GM12892 (cell line): ENCODE results near the gene SPG11.
"Not testable (repeated sequence)": the region's sequence is repeated elsewhere in the genome, so short reads cannot be mapped to it uniquely, and the experiment has no call there.

Experiments used
- DNase-seq: peaks from one replicate; pipeline ENCODE4 v3.0.0; 2011; ENCODE audit not compliant: insufficient read length
- FAIRE-seq: peaks from 2 replicates; lab custom pipeline; 2011; peaks lifted over from hg19 to GRCh38; lab: Jason Lieb, UNC
- POLR2A ChIP-seq: IDR thresholded peaks from 2 replicates; pipeline ENCODE4 v1.6.1; 2011; ENCODE audit warnings: low read depth, low read length, control low read depth
- POLR2AphosphoS5 ChIP-seq: IDR thresholded peaks from 2 replicates; pipeline ENCODE4 v1.6.1; 2011; ENCODE audit warnings: low read depth, low read length, control low read depth
- TAF1 ChIP-seq: IDR thresholded peaks from 2 replicates; pipeline ENCODE4 v1.6.1; 2011; ENCODE audit warnings: low read depth, mild to moderate bottlenecking, control low read depth, low read length, borderline replicate concordance

The SPG11 gene

DNA sequence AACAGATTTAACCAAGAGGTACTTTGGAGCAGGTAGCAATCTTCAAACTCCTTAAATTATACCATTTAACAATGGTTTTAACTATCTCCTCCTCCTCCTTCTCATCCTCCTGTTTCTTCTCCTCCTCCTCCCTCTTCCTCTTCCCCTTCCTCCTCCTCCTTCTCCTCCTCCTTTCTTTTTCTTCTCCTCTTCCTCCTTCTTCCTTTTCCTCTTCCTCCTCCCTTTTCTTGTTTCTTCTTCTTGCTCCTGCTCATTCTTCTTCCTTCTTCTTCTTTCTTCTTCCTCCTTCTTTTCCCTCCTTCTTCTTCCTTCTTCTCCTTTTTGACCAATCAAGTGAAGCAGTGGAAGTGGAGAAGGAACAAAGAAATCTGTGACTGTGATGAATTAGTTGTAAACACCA, 33.6 kb upstream of the SPG11 start:
- TF ChIP-seq POLR2A: no peak
- TF ChIP-seq POLR2AphosphoS5: no peak
- no peak for TF ChIP-seq TAF1
- FAIRE-seq: no peak

DNA sequence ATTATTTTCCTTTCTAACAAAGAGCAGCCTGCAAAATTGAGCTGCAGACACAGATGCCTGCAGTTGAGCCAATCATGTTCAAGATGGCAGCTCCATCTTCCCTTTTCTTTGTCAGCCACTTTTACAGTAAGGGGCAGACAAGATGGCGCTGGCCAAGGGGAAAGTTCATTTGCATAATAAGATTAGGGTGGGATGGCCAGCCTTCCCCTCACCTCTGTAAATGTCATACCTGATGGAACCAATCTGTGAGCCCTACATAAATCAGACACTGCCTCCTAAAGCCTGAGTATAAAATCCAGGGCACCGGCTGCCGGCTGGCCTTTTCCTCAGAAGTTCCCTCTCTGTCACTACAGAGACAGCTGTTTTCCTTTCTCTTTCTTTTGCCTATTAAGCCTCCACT, 31.8 kb upstream of the SPG11 start:
- FAIRE-seq: no peak
- TF ChIP-seq POLR2A (no peak), POLR2AphosphoS5 (no peak), TAF1 (no peak)
- no peak for DNase-seq

More for the DNA sequence above, 33.6 kb upstream of the SPG11 start:
- no peak for DNase-seq

GRCh38 chr15:44694416-44694815, 31.0 kb upstream of the SPG11 start:
- no peak for FAIRE-seq
- no peak for DNase-seq
- no peak for TF ChIP-seq POLR2AphosphoS5
- no peak for TF ChIP-seq TAF1
- TF ChIP-seq POLR2A: no peak

GRCh38 chr15:44692659-44693058, 29.2 kb upstream of the SPG11 start:
- DNase-seq: no peak
- TF ChIP-seq POLR2AphosphoS5 (no peak), POLR2A (no peak), TAF1 (no peak)
- FAIRE-seq: peak; percentile 50

- DNase-seq, FAIRE-seq: not testable (repeated sequence)
Observed at GRCh38 chr15:44690245-44690644, 26.8 kb upstream of the SPG11 start.

- not testable (repeated sequence) for FAIRE-seq, DNase-seq
Observed at GRCh38 chr15:44689318-44689717, 25.9 kb upstream of the SPG11 start.

GRCh38 chr15:44682809-44683682, 19.6 kb upstream of the SPG11 start:
- FAIRE-seq: peak; percentile 60
- peak; percentile 13; the same call in 1 of the 2 replicates for TF ChIP-seq POLR2A
- DNase-seq: not testable (repeated sequence)

- TF ChIP-seq POLR2AphosphoS5 (no peak), POLR2A (no peak), TAF1 (no peak)
- peak; percentile 54 for FAIRE-seq
- DNase-seq: no peak
Observed at GRCh38 chr15:44682211-44682610, 18.7 kb upstream of the SPG11 start.

GRCh38 chr15:44676676-44677075, 13.2 kb upstream of the SPG11 start:
- FAIRE-seq (no peak), DNase-seq (no peak)
- no peak for TF ChIP-seq TAF1
- TF ChIP-seq POLR2AphosphoS5: no peak
- TF ChIP-seq POLR2A: no peak

DNA sequence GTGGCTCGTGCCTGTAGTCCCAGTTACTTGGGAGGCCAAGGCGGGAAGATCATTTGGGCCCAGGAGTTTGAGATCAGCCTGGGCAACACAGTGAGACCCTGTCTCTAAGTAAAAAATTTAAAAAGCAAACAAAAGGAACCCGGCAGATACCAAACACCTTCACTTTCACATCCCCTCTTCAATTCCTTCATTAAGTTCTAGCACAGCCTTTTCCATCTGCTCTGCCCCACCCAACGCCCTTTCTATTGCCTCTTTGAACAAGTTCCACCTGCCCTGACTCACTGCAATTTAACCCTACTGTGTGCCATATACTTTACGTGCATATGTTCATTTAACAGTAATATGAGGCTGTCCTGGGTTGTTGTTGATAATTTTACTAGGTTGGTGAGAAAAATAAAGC, 12.4 kb upstream of the SPG11 start:
- TF ChIP-seq POLR2AphosphoS5 (no peak), POLR2A (no peak)
- no peak for FAIRE-seq
- no peak for DNase-seq

- no peak for DNase-seq
- no peak for TF ChIP-seq POLR2A
- TF ChIP-seq POLR2AphosphoS5: no peak
- TF ChIP-seq TAF1: no peak
- no peak for FAIRE-seq
Observed at GRCh38 chr15:44673639-44674038, 10.2 kb upstream of the SPG11 start.

DNA sequence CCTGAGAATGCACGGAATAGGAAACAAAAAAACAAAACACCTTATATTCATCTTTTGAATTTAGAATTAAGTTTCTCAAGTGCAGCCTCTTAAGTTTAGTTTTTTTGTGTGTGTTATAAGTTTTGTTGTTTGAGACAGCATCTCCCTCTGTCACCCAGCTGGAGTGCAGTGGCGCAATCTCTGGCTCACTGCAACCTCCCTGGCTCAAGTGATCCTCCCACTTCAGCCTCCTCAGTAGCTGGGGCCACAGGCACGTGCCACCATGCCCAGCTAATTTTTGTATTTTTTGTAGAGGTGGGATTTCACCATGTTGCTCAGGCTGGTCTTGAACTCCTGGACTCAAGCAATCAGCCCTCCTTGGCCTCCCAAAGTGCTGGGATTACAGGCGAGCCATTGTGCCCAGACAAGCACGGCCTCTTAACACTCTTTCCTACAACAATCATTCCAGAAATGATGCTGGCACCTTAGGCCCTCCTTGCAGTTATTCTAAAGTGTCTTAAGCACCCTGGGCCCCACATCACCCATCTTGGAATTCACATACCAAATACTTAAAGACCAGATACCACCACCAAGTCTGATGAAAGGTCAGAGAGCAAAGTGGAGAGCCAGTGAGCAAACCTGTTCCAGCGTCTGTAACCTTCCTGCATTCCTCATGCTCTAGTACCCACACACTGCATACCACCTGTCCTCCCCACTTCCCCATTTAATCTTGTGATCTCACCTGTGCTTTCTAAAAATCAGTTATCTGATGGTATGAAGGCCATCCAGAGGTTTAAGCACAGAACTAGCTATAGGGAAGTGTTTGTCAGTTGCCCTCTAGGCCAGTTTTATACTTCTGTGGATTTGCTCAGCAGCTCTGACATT, 6.9 kb upstream of the SPG11 start:
- FAIRE-seq (peak; percentile 86), DNase-seq (no peak)
- TF ChIP-seq POLR2A (no peak), TAF1 (no peak), POLR2AphosphoS5 (no peak)

DNA sequence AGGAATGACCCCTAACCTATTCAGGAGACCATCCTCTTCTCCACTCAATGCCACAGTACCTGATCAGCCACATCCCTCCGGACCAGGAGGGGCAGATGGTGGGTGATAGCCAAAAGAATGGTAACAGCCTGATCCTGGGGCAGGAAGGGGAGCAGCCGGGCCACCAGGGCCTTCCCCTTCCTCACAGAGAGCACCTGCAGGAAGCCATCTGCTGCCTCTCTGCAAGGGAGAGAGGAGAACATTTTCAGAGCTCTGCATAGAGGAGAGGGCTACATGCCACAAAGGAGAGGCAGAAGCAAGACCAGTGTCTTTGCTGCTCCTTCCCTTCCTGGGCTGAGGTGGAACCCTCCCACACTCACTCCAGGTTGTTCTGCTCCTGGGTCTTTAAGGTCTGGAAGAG, 5.5 kb upstream of the SPG11 start:
- no peak for TF ChIP-seq POLR2A
- DNase-seq: no peak
- FAIRE-seq: no peak
